RWPE1 (cell line): Measurements from ENCODE around the gene PTDSS2.

Experiments
- CTCF ChIA-PET: fragments of 350-600 bp; sonication (Branson Sonifier 250); formaldehyde crosslinking; extraction: SDS; loops from one replicate; lab custom pipeline; 2021; lab: Yijun Ruan, JAX
- POLR2A ChIA-PET: fragments of 400-600 bp; formaldehyde crosslinking; extraction: SDS; loops from one replicate; lab custom pipeline; 2020; ENCODE audit warnings: antibody characterized with exemption; ENCODE audit not compliant: low non-redundant PET; lab: Yijun Ruan, JAX
- DNase-seq: peaks from one replicate; pipeline ENCODE4 v3.0.0; 2012; ENCODE audit warnings: low spot score
- H3K27ac ChIP-seq: fragments of 450-650 bp; 2 replicates; pipeline ENCODE4 v1.5.1; 2017
- CTCF ChIP-seq: fragments of 450-650 bp; conservative IDR thresholded peaks from 2 replicates; pipeline ENCODE4 v1.5.1; 2017; ENCODE audit warnings: low read depth, mild to moderate bottlenecking

Gene PTDSS2

GRCh38 chr11:535210-535518 lies 85.1 kb downstream of the PTDSS2 start:
- peak overlapping the region; percentile 99 for H3K27ac ChIP-seq
- ChIA-PET CTCF (interaction anchor here (0.6 to 1.0 kb wide), 2 partner anchors 17 to 136 kb away, joined by 3 to 6 read pairs; no protein-coding TSS in a partner anchor), POLR2A (no interaction called here)
- DNase-seq = no peak
- no peak for TF ChIP-seq CTCF

GRCh38 chr11:535519-536454 lies 85.7 kb downstream of the PTDSS2 start, which contains the start of gene HRAS:
Gene HRAS (minus strand): TSS chr11:535576.
- peak within 1 kb of the TSS; percentile 99 for H3K27ac ChIP-seq
- ChIA-PET CTCF (interaction anchor here (0.6 to 1.0 kb wide), 2 partner anchors 17 to 65 kb away, joined by 3 read pairs; no protein-coding TSS in a partner anchor), POLR2A (no interaction called here)
- peak; percentile 100 for DNase-seq
- no peak for TF ChIP-seq CTCF

- no peak for TF ChIP-seq CTCF
- DNase-seq = peak; percentile 90
- H3K27ac ChIP-seq = peak within 1 kb of the TSS; percentile 99
- ChIA-PET POLR2A (no interaction called here), CTCF (no interaction called here)
Observed at GRCh38 chr11:536841-537621, 87.0 kb downstream of the PTDSS2 start, which contains the start of gene LRRC56. Gene LRRC56 (plus strand): TSS chr11:537527. CDS start chr11:540685, 3,158 bp downstream.

- TF ChIP-seq CTCF = no peak
- peak overlapping the region; percentile 99 for H3K27ac ChIP-seq
- ChIA-PET CTCF (interaction anchor here (1.0 kb wide), 1 partner anchor 17 kb away, joined by 3 read pairs; no protein-coding TSS in a partner anchor), POLR2A (no interaction called here)
- no peak for DNase-seq
Observed at GRCh38 chr11:537622-538430, 87.7 kb downstream of the PTDSS2 start.

GRCh38 chr11:538431-539051 lies 88.5 kb downstream of the PTDSS2 start:
- no peak for TF ChIP-seq CTCF
- ChIA-PET POLR2A (no interaction called here), CTCF (interaction anchor here (0.6 to 1.0 kb wide), 2 partner anchors 17 to 380 kb away, joined by 3 read pairs; no protein-coding TSS in a partner anchor)
- no peak for DNase-seq
- H3K27ac ChIP-seq = peak overlapping the region; percentile 99
